Activated T-cell treated with anti-CD3 and anti-CD28 coated beads, Interleukin-2, amount 50 U/mL, for 48 hours (primary cell): ENCODE data around the gene RMND5B.
"Not testable (repeated sequence)": the region's sequence is repeated elsewhere in the genome, so short reads cannot be mapped to it uniquely, and the experiment has no call there.

Source experiments
- DNase-seq, 2 experiments: peaks; one replicate each; pipeline ENCODE4 v3.0.0-alpha.2; 2020

Gene RMND5B

GRCh38 chr5:178130576-178131445, at the start of gene RMND5B:
TSS of gene RMND5B (plus strand) at chr5:178131014. CDS start at chr5:178138120, 7,106 bp downstream.
- DNase-seq, result peak; percentile 85 to 90

GRCh38 chr5:178081571-178082243, 49.1 kb upstream of the RMND5B start:
- no peak for DNase-seq

GRCh38 chr5:178083922-178084321, 46.9 kb upstream of the RMND5B start:
- no peak for DNase-seq

- DNase-seq, result no peak
Measured at GRCh38 chr5:178085316-178085715, 45.5 kb upstream of the RMND5B start.

GRCh38 chr5:178086266-178086665, 44.5 kb upstream of the RMND5B start:
- DNase-seq, result no peak

GRCh38 chr5:178087199-178087598, 43.6 kb upstream of the RMND5B start:
- DNase-seq, result not testable (repeated sequence)

GRCh38 chr5:178090856-178091255, 40.0 kb upstream of the RMND5B start:
- peak; percentile 33 to 46 for DNase-seq

- DNase-seq, result no peak
Measured at GRCh38 chr5:178093134-178093533, 37.7 kb upstream of the RMND5B start.

- DNase-seq, result no peak
Measured at GRCh38 chr5:178094345-178094744, 36.5 kb upstream of the RMND5B start.

- no peak for DNase-seq
Measured at GRCh38 chr5:178098685-178099084, 32.1 kb upstream of the RMND5B start.

- DNase-seq, result no peak
Measured at GRCh38 chr5:178103612-178104011, 27.2 kb upstream of the RMND5B start.

- DNase-seq, result no peak
Measured at GRCh38 chr5:178104492-178104891, 26.3 kb upstream of the RMND5B start.

GRCh38 chr5:178106086-178106485, 24.7 kb upstream of the RMND5B start:
- no peak for DNase-seq

GRCh38 chr5:178106556-178107239, 24.1 kb upstream of the RMND5B start:
- no peak for DNase-seq

- no peak for DNase-seq
Measured at GRCh38 chr5:178107756-178108310, 23.0 kb upstream of the RMND5B start.

- no peak for DNase-seq
Measured at GRCh38 chr5:178108446-178108845, 22.4 kb upstream of the RMND5B start.

GRCh38 chr5:178108966-178109365, 21.8 kb upstream of the RMND5B start:
- no peak for DNase-seq

- DNase-seq, result no peak
Measured at GRCh38 chr5:178110511-178110910, 20.3 kb upstream of the RMND5B start.

- no peak for DNase-seq
Measured at GRCh38 chr5:178111925-178112324, 18.9 kb upstream of the RMND5B start.

GRCh38 chr5:178112545-178112944, 18.3 kb upstream of the RMND5B start:
- no peak for DNase-seq

- DNase-seq, result peak; percentile 85 to 90
Measured at GRCh38 chr5:178113141-178113787, 17.6 kb upstream of the RMND5B start, which contains the start of gene N4BP3. TSS of gene N4BP3 (plus strand) at chr5:178113532. CDS start at chr5:178119584, 6,052 bp downstream.

- peak; percentile 44 to 58 for DNase-seq
Measured at GRCh38 chr5:178113841-178114324, 16.9 kb upstream of the RMND5B start.
